Erythroblast (primary cell): ENCODE results near the gene TMEM51.

Experiments used
- GATA1 ChIP-seq: IDR thresholded peaks from 2 replicates; pipeline ENCODE4 v1.6.1; 2011; ENCODE audit warnings: low read depth, mild to moderate bottlenecking, control low read depth, low read length, moderate library complexity
- POLR2A ChIP-seq: IDR thresholded peaks from 2 replicates; pipeline ENCODE4 v1.6.1; 2011; ENCODE audit warnings: mild to moderate bottlenecking, low read length

DNA sequence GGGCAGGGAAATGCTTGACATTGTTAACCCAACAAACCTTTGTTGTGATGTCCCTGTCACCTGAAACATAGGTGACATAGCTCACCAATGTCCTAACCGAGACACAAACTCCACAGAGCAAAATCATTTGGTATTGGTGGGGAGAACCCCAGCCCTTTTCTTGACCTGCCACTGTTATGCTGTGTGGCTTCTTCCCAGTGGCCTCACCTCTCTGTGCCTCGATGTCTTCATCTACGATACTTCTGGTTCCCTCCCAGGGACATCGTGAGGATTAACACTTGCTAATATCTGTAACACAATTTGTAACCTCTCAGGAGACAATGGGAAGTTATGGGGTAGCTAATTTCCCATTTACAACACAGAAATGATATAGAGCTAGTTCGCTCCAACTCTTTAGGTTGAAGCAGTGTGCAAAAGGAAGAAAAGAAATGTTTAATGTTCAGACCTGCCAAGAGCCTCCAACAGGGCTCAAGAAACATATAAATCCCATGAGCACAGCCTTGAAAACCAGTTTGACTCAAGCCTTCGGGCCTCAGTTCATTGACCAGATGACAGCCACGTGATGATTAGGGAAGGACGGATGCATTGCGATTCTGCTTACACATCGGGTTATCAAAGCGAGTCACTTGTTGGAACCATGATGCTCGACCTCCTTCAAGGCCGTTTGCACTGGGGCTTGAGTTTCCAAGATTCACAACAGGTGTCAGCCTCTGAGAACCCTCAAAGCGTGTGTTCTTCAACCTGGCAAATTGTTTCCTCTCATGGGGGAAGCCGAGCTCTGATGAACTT lies 37.8 kb upstream of the TMEM51 start:
- TF ChIP-seq POLR2A, result no peak
- no peak for TF ChIP-seq GATA1
